Measurements from ENCODE around the gene KIF5C.

Gene KIF5C

GRCh38 chr2:149064365-149064841 lies 189.4 kb downstream of the KIF5C start:
- Histone ChIP-seq H3K36me3 (ENCODE audit: insufficient read depth, low read length) (no peaks in the 10 kb centered on the region), H3K27ac (ENCODE audit: low read depth, low read length) (no peak overlapping the region), H3K9ac (ENCODE audit: low read depth, low read length) (no peak overlapping the region), H3K27me3 (ENCODE audit: insufficient read depth, low read length) (no peaks in the 10 kb centered on the region), H3K4me1 (ENCODE audit: insufficient read depth, low read length) (peaks cover 10% of the 10 kb centered on the region; the same call in 1 of the 2 replicates), H3K4me3 (ENCODE audit: low read length) (no peak overlapping the region), H3K9me3 (ENCODE audit: insufficient read depth, low read depth, low read length) (no peaks in the 10 kb centered on the region)
- 53% methylated on average over 3 of the region's 3 CpGs for WGBS

DNA sequence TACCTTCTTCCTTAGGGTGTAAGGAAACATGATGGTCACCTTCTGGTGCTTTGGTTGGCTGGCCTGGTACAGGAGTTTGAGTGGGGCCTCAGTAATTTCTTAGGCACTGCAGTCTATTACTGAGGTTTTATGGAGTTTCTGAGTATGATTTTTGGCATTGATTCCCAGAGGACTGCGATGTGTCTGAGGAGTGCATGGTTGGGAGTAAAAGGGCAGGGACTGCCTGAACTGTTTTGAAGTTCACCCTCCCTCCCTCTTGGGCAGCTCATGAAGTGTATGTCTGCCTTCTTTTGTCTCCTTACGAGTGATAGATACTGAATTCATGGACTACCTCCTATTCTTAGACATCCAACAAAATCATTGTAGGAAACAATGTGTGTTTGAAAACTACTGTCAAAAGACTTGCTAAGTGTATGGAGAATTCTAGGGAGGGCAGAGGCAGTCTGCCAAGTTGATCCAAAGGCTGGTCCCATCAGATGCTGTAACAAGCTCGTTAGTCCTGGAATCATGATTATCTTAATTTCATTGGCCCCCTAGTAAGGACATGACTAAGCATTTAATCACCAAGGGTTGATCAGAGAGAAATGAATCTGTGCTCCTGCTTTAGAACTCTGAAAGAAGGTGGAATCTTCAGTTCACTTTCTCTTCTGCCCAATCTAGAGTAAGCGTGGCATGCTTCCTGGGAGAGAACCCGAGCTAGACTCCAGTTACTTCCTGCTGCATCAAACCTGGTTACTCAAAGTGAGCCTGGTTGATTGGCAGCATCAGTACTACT lies 190.0 kb downstream of the KIF5C start:
- Histone ChIP-seq H3K36me3 (ENCODE audit: insufficient read depth, low read length) (no peaks in the 10 kb centered on the region), H3K27ac (ENCODE audit: low read depth, low read length) (no peak overlapping the region), H3K27me3 (ENCODE audit: insufficient read depth, low read length) (no peaks in the 10 kb centered on the region), H3K9ac (ENCODE audit: low read depth, low read length) (no peak overlapping the region), H3K9me3 (ENCODE audit: insufficient read depth, low read depth, low read length) (no peaks in the 10 kb centered on the region), H3K4me3 (ENCODE audit: low read length) (no peak overlapping the region), H3K4me1 (ENCODE audit: insufficient read depth, low read length) (peaks cover 10% of the 10 kb centered on the region; the same call in 1 of the 2 replicates)
- WGBS = 90% methylated on average over 5 of the region's 5 CpGs

- 93% methylated on average over 5 of the region's 6 CpGs for WGBS
- H3K27ac ChIP-seq (ENCODE audit: low read depth, low read length) = no peak overlapping the region
- H3K36me3 ChIP-seq (ENCODE audit: insufficient read depth, low read length) = no peaks in the 10 kb centered on the region
- no peak overlapping the region for H3K9ac ChIP-seq (ENCODE audit: low read depth, low read length)
- H3K27me3 ChIP-seq (ENCODE audit: insufficient read depth, low read length) = no peaks in the 10 kb centered on the region
- no peak overlapping the region for H3K4me3 ChIP-seq (ENCODE audit: low read length)
- no peaks in the 10 kb centered on the region for H3K9me3 ChIP-seq (ENCODE audit: insufficient read depth, low read depth, low read length)
- H3K4me1 ChIP-seq (ENCODE audit: insufficient read depth, low read length) = peaks cover 17% of the 10 kb centered on the region
Measured at GRCh38 chr2:149068225-149068995, 193.4 kb downstream of the KIF5C start.

- Histone ChIP-seq H3K27me3 (ENCODE audit: insufficient read depth, low read length) (no peaks in the 10 kb centered on the region), H3K4me3 (ENCODE audit: low read length) (no peak overlapping the region), H3K9ac (ENCODE audit: low read depth, low read length) (no peak overlapping the region), H3K27ac (ENCODE audit: low read depth, low read length) (no peak overlapping the region), H3K36me3 (ENCODE audit: insufficient read depth, low read length) (no peaks in the 10 kb centered on the region), H3K4me1 (ENCODE audit: insufficient read depth, low read length) (peaks cover 17% of the 10 kb centered on the region), H3K9me3 (ENCODE audit: insufficient read depth, low read depth, low read length) (no peaks in the 10 kb centered on the region)
- 92% methylated on average over 4 of the region's 5 CpGs for WGBS
Measured at GRCh38 chr2:149068996-149069888, 194.2 kb downstream of the KIF5C start.

DNA sequence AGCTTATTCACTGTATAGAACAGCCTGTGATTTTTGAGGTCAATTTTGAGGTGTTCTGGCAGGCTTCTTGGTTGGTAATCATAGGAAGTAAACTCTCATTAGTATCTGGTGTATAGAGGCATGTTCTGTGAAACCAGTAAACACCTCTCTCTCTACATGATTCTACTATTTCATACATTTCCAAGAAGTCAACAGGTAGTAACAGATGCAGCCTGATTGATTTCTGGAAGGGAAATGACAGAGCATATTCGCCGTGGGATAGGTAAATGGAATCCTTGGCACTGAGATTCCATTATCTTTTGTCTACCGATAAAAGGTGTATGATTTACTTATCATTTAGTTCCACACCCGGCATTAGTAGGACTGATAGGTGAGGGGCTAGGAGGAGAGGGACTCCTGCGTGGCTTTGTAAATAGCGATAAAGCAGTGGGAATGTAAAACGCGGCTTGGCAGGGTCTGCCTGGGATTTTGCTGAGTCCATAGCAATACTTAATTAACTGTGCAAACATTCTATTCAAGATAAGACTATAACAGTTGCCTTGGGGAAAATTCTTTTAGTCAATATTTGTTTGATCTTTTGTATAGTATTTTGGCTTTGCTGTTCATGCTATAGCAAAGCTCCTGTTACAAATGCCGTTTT lies 195.8 kb downstream of the KIF5C start:
- Histone ChIP-seq H3K9me3 (ENCODE audit: insufficient read depth, low read depth, low read length) (no peaks in the 10 kb centered on the region), H3K9ac (ENCODE audit: low read depth, low read length) (no peak overlapping the region), H3K4me1 (ENCODE audit: insufficient read depth, low read length) (peaks cover 22% of the 10 kb centered on the region), H3K4me3 (ENCODE audit: low read length) (no peak overlapping the region), H3K27ac (ENCODE audit: low read depth, low read length) (no peak overlapping the region), H3K36me3 (ENCODE audit: insufficient read depth, low read length) (no peaks in the 10 kb centered on the region), H3K27me3 (ENCODE audit: insufficient read depth, low read length) (no peaks in the 10 kb centered on the region)
- 77% methylated on average over 9 of the region's 9 CpGs for WGBS

GRCh38 chr2:149075105-149075504 lies 200.1 kb downstream of the KIF5C start:
- H3K27me3 ChIP-seq (ENCODE audit: insufficient read depth, low read length) = no peaks in the 10 kb centered on the region
- WGBS = 98% methylated on average over 2 of the region's 2 CpGs
- H3K4me1 ChIP-seq (ENCODE audit: insufficient read depth, low read length) = peaks cover 45% of the 10 kb centered on the region
- H3K4me3 ChIP-seq (ENCODE audit: low read length) = no peak overlapping the region
- no peaks in the 10 kb centered on the region for H3K36me3 ChIP-seq (ENCODE audit: insufficient read depth, low read length)
- no peak overlapping the region for H3K27ac ChIP-seq (ENCODE audit: low read depth, low read length)
- H3K9ac ChIP-seq (ENCODE audit: low read depth, low read length) = no peak overlapping the region
- no peaks in the 10 kb centered on the region for H3K9me3 ChIP-seq (ENCODE audit: insufficient read depth, low read depth, low read length)

- H3K4me3 ChIP-seq (ENCODE audit: low read length) = no peak overlapping the region
Measured at GRCh38 chr2:149075853-149076252, 200.8 kb downstream of the KIF5C start.

More at GRCh38 chr2:149075853-149076252, 200.8 kb downstream of the KIF5C start:
- Histone ChIP-seq H3K9ac (ENCODE audit: low read depth, low read length) (no peak overlapping the region), H3K9me3 (ENCODE audit: insufficient read depth, low read depth, low read length) (no peaks in the 10 kb centered on the region), H3K27ac (ENCODE audit: low read depth, low read length) (no peak overlapping the region), H3K36me3 (ENCODE audit: insufficient read depth, low read length) (no peaks in the 10 kb centered on the region), H3K27me3 (ENCODE audit: insufficient read depth, low read length) (no peaks in the 10 kb centered on the region), H3K4me1 (ENCODE audit: insufficient read depth, low read length) (peaks cover 48% of the 10 kb centered on the region)
- WGBS = 60% methylated on average over 10 of the region's 10 CpGs

Measured in HUES64 (cell line).